ENCODE data around the gene HPCA. TPM values are rescaled to one million over a fixed set of nuclear protein-coding genes. Genes with fewer than 3 reads are reported as not detected.

HPCA gene
- total and polyA plus RNA-seq, 2 donors (not counting 3 experiments of a cell fraction or from before 2014, with no cell fraction given) = not detected

DNA sequence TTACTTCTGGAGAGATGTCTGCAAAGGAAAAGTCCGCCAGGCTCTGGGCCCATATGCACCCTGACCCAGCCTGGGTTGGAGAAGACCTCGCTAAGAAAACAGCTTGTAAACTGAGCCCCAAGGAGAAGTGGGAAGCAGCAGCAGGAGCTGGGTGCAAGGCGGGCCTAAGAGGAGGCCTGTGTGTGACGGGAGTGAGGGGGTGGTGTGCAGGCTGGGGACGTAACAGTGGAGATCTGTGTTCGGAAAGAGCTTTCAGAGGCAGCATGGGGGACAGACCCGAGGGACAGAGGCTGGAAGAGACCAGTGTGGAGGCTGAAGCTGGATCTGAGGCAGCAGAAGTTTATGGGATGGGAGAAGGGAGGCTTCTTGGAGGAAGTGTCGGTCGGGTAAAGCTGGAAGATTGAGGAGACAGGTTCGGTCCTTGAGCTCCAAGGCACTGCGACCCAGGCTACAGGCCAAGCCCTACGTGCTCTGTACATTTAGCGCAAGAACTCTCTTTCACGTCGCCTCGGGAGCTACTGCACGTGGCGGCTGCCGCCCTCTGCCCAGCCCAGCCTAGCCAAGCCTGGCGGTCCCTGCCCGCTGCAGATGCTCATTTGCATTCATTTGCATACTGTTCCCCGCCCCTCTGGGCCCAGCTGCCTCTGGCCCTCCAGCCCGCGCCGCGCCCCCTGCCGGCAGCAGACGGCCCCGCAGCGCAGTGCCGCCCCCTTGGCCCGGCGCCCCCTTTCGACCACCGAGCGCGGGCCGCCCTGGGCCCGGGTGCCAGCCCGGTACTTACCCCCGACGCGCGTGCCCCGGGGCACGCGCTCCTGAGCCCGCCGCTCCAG lies 6.3 kb downstream of the HPCA start:
- ChIA-PET CTCF (interaction anchor here (0.6 to 5.7 kb wide), 20 partner anchors 11 to 491 kb away, joined by 3 to 51 read pairs (median 4); partner anchors contain the start of gene RNF19B), POLR2A (no interaction called here)
- Histone ChIP-seq H3K27ac (ENCODE audit: insufficient read depth, low read depth, low read length) (no peak overlapping the region), H3K9me1 (replicated peaks; ENCODE audit: control insufficient read depth, extremely low read depth, insufficient read depth, low read length) (no peaks in the 10 kb centered on the region), H3K4me3 (replicated peaks in 1 of 3; ENCODE audit: insufficient read depth in 1 of 3, low read depth in 1 of 3, low read length in 3 of 3) (peak overlapping the region; percentile 16 to 35 (median 30)), H3K36me3 (ENCODE audit: control insufficient read depth in 2 of 2, extremely low read depth in 1 of 2, insufficient read depth in 2 of 2, low read length in 2 of 2) (no peaks in the 10 kb centered on the region), H3K4me1 (ENCODE audit: control insufficient read depth, extremely low read depth, insufficient read depth, low read length) (peaks cover 6% of the 10 kb centered on the region), H2AFZ (ENCODE audit: low read depth, low read length) (peak overlapping the region; percentile 63), H4K20me1 (replicated peaks; ENCODE audit: control insufficient read depth, extremely low read depth, insufficient read depth, low read length) (no peaks in the 10 kb centered on the region), H3K79me2 (ENCODE audit: control insufficient read depth, insufficient read depth, low read length) (no peaks in the 10 kb centered on the region), H3K27me3 (ENCODE audit: control insufficient read depth in 2 of 2, insufficient read depth in 2 of 2, low read length in 2 of 2) (peaks cover 13 to 19% of the 10 kb centered on the region in 2 experiments), H3K4me2 (ENCODE audit: insufficient read depth, low read length) (peak overlapping the region; percentile 61), H3K9me3 (replicated peaks; ENCODE audit: control insufficient read depth, insufficient read depth, low read length) (no peaks in the 10 kb centered on the region), H3K9ac (replicated peaks; ENCODE audit: extremely low read depth, insufficient read depth, low read length) (no peak overlapping the region)
- dilution Hi-C loops (cut with MboI; ENCODE audit: extremely low pct_ligation_motif_present, low sequenced_read_pairs) = no loop called here
- no TSS peak for BruUV-seq (replicated peaks)
- FAIRE-seq (no peak), DNase-seq (ENCODE audit: low read depth, low spot score) (no peak)
- TF ChIP-seq EZH2 (IDR thresholded peaks at IDR 0.05; ENCODE audit: borderline replicate concordance, low read depth, low read length, severe bottlenecking) (peak; percentile 31), MYC (IDR thresholded peaks at IDR 0.05; ENCODE audit: low read depth, low read length) (no peak)
- TF ChIP-seq, protein P1, sequence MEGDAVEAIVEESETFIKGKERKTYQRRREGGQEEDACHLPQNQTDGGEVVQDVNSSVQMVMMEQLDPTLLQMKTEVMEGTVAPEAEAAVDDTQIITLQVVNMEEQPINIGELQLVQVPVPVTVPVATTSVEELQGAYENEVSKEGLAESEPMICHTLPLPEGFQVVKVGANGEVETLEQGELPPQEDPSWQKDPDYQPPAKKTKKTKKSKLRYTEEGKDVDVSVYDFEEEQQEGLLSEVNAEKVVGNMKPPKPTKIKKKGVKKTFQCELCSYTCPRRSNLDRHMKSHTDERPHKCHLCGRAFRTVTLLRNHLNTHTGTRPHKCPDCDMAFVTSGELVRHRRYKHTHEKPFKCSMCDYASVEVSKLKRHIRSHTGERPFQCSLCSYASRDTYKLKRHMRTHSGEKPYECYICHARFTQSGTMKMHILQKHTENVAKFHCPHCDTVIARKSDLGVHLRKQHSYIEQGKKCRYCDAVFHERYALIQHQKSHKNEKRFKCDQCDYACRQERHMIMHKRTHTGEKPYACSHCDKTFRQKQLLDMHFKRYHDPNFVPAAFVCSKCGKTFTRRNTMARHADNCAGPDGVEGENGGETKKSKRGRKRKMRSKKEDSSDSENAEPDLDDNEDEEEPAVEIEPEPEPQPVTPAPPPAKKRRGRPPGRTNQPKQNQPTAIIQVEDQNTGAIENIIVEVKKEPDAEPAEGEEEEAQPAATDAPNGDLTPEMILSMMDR (IDR thresholded peaks at IDR 0.05; ENCODE audit: extremely low read depth in 1 of 2, insufficient read depth in 1 of 2, low read depth in 1 of 2, low read length in 2 of 2) = peak; percentile 56 to 76
- intact Hi-C loops (cut with micrococcal nuclease) = no loop called here

Measured in endothelial cell of umbilical vein (primary cell).